ENCODE data around the gene LONP1. TPM values are rescaled to one million over a fixed set of nuclear protein-coding genes. Genes with fewer than 3 reads are reported as not detected.

The LONP1 gene
- total RNA-seq, 1 donor = 163 TPM

GRCh38 chr19:5682107-5682482, 37.9 kb downstream of the LONP1 start:
- Histone ChIP-seq H4K20me1 (ENCODE audit: insufficient read depth, low read length) (no peaks in the 10 kb centered on the region), H3K27me3 (ENCODE audit: insufficient read depth, low read length) (no peaks in the 10 kb centered on the region), H3K9me3 (ENCODE audit: low read depth, low read length) (no peaks in the 10 kb centered on the region), H3K27ac (ENCODE audit: low read depth, low read length) (no peak overlapping the region), H3K4me1 (ENCODE audit: insufficient read depth, low read length) (peaks cover 12% of the 10 kb centered on the region), H3K79me2 (ENCODE audit: insufficient read depth, low read length) (peaks cover 12% of the 10 kb centered on the region), H3K4me3 (ENCODE audit: insufficient read depth, low read length) (no peak overlapping the region), H3K4me2 (ENCODE audit: insufficient read depth, low read length) (no peak overlapping the region), H3K36me3 (ENCODE audit: insufficient read depth, low read length) (no peaks in the 10 kb centered on the region), H2AFZ (ENCODE audit: low read length) (no peak overlapping the region)
- TF ChIP-seq, protein P1, sequence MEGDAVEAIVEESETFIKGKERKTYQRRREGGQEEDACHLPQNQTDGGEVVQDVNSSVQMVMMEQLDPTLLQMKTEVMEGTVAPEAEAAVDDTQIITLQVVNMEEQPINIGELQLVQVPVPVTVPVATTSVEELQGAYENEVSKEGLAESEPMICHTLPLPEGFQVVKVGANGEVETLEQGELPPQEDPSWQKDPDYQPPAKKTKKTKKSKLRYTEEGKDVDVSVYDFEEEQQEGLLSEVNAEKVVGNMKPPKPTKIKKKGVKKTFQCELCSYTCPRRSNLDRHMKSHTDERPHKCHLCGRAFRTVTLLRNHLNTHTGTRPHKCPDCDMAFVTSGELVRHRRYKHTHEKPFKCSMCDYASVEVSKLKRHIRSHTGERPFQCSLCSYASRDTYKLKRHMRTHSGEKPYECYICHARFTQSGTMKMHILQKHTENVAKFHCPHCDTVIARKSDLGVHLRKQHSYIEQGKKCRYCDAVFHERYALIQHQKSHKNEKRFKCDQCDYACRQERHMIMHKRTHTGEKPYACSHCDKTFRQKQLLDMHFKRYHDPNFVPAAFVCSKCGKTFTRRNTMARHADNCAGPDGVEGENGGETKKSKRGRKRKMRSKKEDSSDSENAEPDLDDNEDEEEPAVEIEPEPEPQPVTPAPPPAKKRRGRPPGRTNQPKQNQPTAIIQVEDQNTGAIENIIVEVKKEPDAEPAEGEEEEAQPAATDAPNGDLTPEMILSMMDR (IDR thresholded peaks at IDR 0.05; ENCODE audit: extremely low read depth, low read depth, low read length) = no peak
- no peak for DNase-seq (ENCODE audit: insufficient read length, low spot score, missing footprints)

GRCh38 chr19:5681391-5682106, 38.4 kb downstream of the LONP1 start:
- peaks cover 12% of the 10 kb centered on the region for H3K79me2 ChIP-seq (ENCODE audit: insufficient read depth, low read length)
- peak; percentile 87 for DNase-seq (ENCODE audit: insufficient read length, low spot score, missing footprints)
- TF ChIP-seq, protein P1 (IDR thresholded peaks at IDR 0.05; ENCODE audit: extremely low read depth, low read depth, low read length) = no peak
- no peak overlapping the region for H3K27ac ChIP-seq (ENCODE audit: low read depth, low read length)
- H2AFZ ChIP-seq (ENCODE audit: low read length) = peak overlapping the region; percentile 42
- peak overlapping the region; percentile 99 for H3K4me3 ChIP-seq (ENCODE audit: insufficient read depth, low read length)
- no peaks in the 10 kb centered on the region for H3K27me3 ChIP-seq (ENCODE audit: insufficient read depth, low read length)
- H3K36me3 ChIP-seq (ENCODE audit: insufficient read depth, low read length) = no peaks in the 10 kb centered on the region
- no peaks in the 10 kb centered on the region for H3K9me3 ChIP-seq (ENCODE audit: low read depth, low read length)
- peaks cover 12% of the 10 kb centered on the region for H3K4me1 ChIP-seq (ENCODE audit: insufficient read depth, low read length)
- no peaks in the 10 kb centered on the region for H4K20me1 ChIP-seq (ENCODE audit: insufficient read depth, low read length)
- H3K4me2 ChIP-seq (ENCODE audit: insufficient read depth, low read length) = peak overlapping the region; percentile 90

DNA sequence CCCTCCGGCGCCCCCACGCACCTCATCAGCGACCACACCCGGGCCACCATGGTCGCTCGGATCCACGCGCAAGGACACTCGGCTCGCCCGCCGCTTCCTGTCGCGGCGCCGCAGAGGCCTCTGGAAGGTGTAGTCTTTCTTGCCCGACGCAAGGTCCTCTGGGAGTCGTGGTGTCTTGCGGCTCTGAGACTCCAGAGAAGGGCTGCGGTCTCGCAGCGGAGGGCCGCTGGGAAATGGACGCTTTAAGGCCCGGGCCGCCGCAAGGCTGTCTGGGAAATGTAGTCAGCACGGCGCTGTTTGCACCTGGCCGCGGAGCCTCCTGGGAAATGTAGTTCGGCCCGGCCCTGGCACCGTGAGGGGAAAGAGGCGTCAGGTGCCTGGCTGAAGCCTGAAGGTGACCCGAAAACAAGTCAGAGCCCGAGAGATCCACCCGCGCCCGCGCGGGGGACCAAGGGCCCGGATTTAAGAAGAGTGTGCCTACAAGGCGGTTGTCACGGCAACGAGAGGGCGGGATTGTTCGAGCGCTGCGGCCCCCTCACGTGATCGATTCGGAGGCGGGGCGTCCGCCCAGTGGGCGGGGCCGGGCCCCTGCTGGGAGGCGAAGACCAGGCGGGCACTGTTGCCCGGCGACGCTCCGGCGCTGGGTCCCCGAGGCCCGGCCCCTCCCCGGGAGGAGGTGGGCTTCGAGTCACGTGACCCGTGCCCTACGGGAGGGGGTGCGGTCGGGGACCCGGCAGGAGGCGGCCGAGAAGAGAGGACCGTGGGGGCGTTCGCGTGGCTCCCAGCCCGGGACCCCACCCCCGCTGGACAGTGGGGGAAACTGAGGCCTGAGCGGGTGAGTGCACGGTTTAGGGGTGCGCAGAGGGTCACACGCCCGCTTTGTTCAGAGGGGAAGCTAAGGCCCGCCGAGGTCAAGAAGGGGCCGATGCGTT, 39.2 kb downstream of the LONP1 start, which contains the start of the genes HSD11B1L and MICOS13:
Gene HSD11B1L, plus strand, starts transcription at position 591 of the 932 bp plus-strand sequence. CDS start 3,806 bp downstream, outside the sequence.
Gene MICOS13, minus strand, starts transcription at position 80 of the 932 bp plus-strand sequence. Its CDS starts 30 bp downstream, at position 50.
- peak; percentile 99 for DNase-seq (ENCODE audit: insufficient read length, low spot score, missing footprints)
- H2AFZ ChIP-seq (ENCODE audit: low read length) = peak within 1 kb of the TSS; percentile 91
- no peaks in the 10 kb centered on the region for H4K20me1 ChIP-seq (ENCODE audit: insufficient read depth, low read length)
- no peaks in the 10 kb centered on the region for H3K9me3 ChIP-seq (ENCODE audit: low read depth, low read length)
- H3K4me3 ChIP-seq (ENCODE audit: insufficient read depth, low read length) = peak within 1 kb of the TSS; percentile 99
- H3K27ac ChIP-seq (ENCODE audit: low read depth, low read length) = peak within 1 kb of the TSS; percentile 92
- H3K4me2 ChIP-seq (ENCODE audit: insufficient read depth, low read length) = peak within 1 kb of the TSS; percentile 90
- H3K36me3 ChIP-seq (ENCODE audit: insufficient read depth, low read length) = no peaks in the 10 kb centered on the region
- TF ChIP-seq, protein P1 (IDR thresholded peaks at IDR 0.05; ENCODE audit: extremely low read depth, low read depth, low read length) = no peak
- H3K79me2 ChIP-seq (ENCODE audit: insufficient read depth, low read length) = peaks cover 12% of the 10 kb centered on the region
- H3K27me3 ChIP-seq (ENCODE audit: insufficient read depth, low read length) = no peaks in the 10 kb centered on the region
- H3K4me1 ChIP-seq (ENCODE audit: insufficient read depth, low read length) = peaks cover 12% of the 10 kb centered on the region
